AG04450 (cell line): ENCODE data around the gene PTPN20. TPM values are rescaled to one million over a fixed set of nuclear protein-coding genes. Genes with fewer than 3 reads are reported as not detected.
A peak's percentile ranks its signal among the peaks of the same experiment; 100 is the strongest.

Experiments used
- CTCF ChIA-PET: fragments of 300-600, 350-600 bp; formaldehyde crosslinking; extraction: SDS; loops from one replicate; lab custom pipeline; 2022; ENCODE audit warnings: antibody characterized with exemption, inconsistent platforms; lab: Charles Lee
- POLR2A ChIA-PET: fragments of 350-600 bp; formaldehyde crosslinking; extraction: SDS; loops from one replicate; lab custom pipeline; 2021; ENCODE audit warnings: antibody characterized with exemption, inconsistent platforms; lab: Yijun Ruan, JAX
- DNase-seq: peaks from one replicate; pipeline ENCODE4 v3.0.0-alpha.2; 2011; ENCODE audit warnings: low read depth, low spot score
- H3K27ac ChIP-seq: one replicate; pipeline ENCODE4 v1.5.1; 2012; ENCODE audit warnings: low read depth, low read length, control low read depth
- H3K27me3 ChIP-seq: one replicate; pipeline ENCODE4 v1.6.0; 2012; ENCODE audit warnings: low read length; ENCODE audit not compliant: control insufficient read depth, insufficient read depth
- H3K4me3 ChIP-seq: 2 replicates; pipeline ENCODE4 v1.5.1; 2011; ENCODE audit warnings: mild to moderate bottlenecking, low read depth, low read length, control low read depth
- H3K9me3 ChIP-seq: 2 replicates; pipeline ENCODE4 v1.5.1; 2012; ENCODE audit warnings: low read length; ENCODE audit not compliant: control insufficient read depth, insufficient read depth
- CTCF ChIP-seq: IDR thresholded peaks from 2 replicates; pipeline ENCODE4 v1.5.1; 2011; ENCODE audit warnings: low read depth, low read length, control low read depth, inconsistent platforms
- polyA plus RNA-seq: library from polyadenylated mRNA; depleted of rRNA; stranded (reverse); fragments of >200 nt; gene quantifications from 2 replicates; pipeline ENCODE4 v1.2.3, GENCODE V29; 2011

Gene PTPN20
- polyA plus RNA-seq, 1 experiment: not detected

GRCh38 chr10:47047577-47048525 is 136.6 kb downstream of the PTPN20 start:
- peak; percentile 90 for TF ChIP-seq CTCF
- CTCF ChIA-PET: interaction anchor here (0.7 to 5.9 kb wide), 36 partner anchors 9 to 306 kb away, joined by 3 to 167 read pairs (median 4); no protein-coding TSS in a partner anchor
- Histone ChIP-seq H3K27ac (no peak overlapping the region), H3K27me3 (no peaks in the 10 kb centered on the region), H3K4me3 (no peak overlapping the region), H3K9me3 (no peaks in the 10 kb centered on the region; the same call in 1 of the 2 replicates)
- DNase-seq: peak; percentile 59
- POLR2A ChIA-PET: interaction anchor here (0.6 to 1.2 kb wide), 2 partner anchors 128 to 264 kb away, joined by 3 to 5 read pairs; no protein-coding TSS in a partner anchor

GRCh38 chr10:47048526-47048905 is 137.3 kb downstream of the PTPN20 start:
- ChIA-PET POLR2A (no interaction called here), CTCF (interaction anchor here (0.9 to 5.9 kb wide), 23 partner anchors 11 to 292 kb away, joined by 3 to 167 read pairs (median 8); no protein-coding TSS in a partner anchor)
- no peaks in the 10 kb centered on the region; the same call in 1 of the 2 replicates for H3K9me3 ChIP-seq
- H3K27ac ChIP-seq: no peak overlapping the region
- no peak for TF ChIP-seq CTCF
- H3K4me3 ChIP-seq: no peak overlapping the region
- no peak for DNase-seq
- H3K27me3 ChIP-seq: no peaks in the 10 kb centered on the region

- H3K27ac ChIP-seq: no peak overlapping the region
- no peaks in the 10 kb centered on the region; the same call in 1 of the 2 replicates for H3K9me3 ChIP-seq
- POLR2A ChIA-PET: no interaction called here
- CTCF ChIA-PET: interaction anchor here (0.9 to 5.9 kb wide), 10 partner anchors 11 to 291 kb away, joined by 3 to 167 read pairs (median 10); no protein-coding TSS in a partner anchor
- DNase-seq: no peak
- H3K4me3 ChIP-seq: no peak overlapping the region
- no peak for TF ChIP-seq CTCF
- H3K27me3 ChIP-seq: no peaks in the 10 kb centered on the region
Observed at GRCh38 chr10:47049056-47049851, 138.0 kb downstream of the PTPN20 start.

- ChIA-PET CTCF (interaction anchor here (1.1 to 5.9 kb wide), 4 partner anchors 10 to 262 kb away, joined by 3 to 167 read pairs (median 8); no protein-coding TSS in a partner anchor), POLR2A (no interaction called here)
- H3K9me3 ChIP-seq: no peaks in the 10 kb centered on the region; the same call in 1 of the 2 replicates
- H3K27ac ChIP-seq: no peak overlapping the region
- no peak for TF ChIP-seq CTCF
- no peak for DNase-seq
- H3K4me3 ChIP-seq: no peak overlapping the region
- no peaks in the 10 kb centered on the region for H3K27me3 ChIP-seq
Observed at GRCh38 chr10:47049906-47050305, 138.7 kb downstream of the PTPN20 start.
